ENCODE results near the gene COL25A1.

The COL25A1 gene

DNA sequence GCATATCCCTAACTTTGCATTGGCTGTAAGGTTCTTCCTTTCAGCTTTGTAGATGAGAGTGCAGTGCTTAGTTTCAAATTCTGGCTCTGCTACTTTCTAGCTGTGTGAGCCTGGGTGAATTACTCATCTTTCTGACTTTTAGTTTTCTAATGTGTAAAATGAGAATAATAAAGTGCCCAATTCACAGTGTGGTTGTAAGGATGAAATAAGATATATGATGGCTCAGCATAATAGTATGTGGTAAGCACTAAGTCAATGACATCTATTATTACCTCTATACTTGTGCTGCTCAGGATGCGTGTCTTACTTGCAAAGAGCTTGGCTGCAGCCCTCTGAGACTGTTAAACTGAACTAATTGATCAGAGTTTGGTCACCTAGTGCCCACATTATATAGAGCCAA lies 509.0 kb downstream of the COL25A1 start:
- no peak for DNase-seq

- DNase-seq = no peak
These were observed 513.7 kb downstream of the COL25A1 start for GRCh38 chr4:108788731-108789130.

- DNase-seq = no peak
These were observed 514.7 kb downstream of the COL25A1 start for GRCh38 chr4:108787724-108788123.

- DNase-seq = no peak
These were observed 515.4 kb downstream of the COL25A1 start for GRCh38 chr4:108787106-108787505.

GRCh38 chr4:108786351-108786750 lies 516.1 kb downstream of the COL25A1 start:
- DNase-seq = no peak

GRCh38 chr4:108783665-108784463 lies 518.6 kb downstream of the COL25A1 start:
- DNase-seq = no peak

- peak; percentile 25 to 39 for DNase-seq
These were observed 522.5 kb downstream of the COL25A1 start for GRCh38 chr4:108779958-108780357.

GRCh38 chr4:108777388-108777787 lies 525.1 kb downstream of the COL25A1 start:
- no peak for DNase-seq

DNA sequence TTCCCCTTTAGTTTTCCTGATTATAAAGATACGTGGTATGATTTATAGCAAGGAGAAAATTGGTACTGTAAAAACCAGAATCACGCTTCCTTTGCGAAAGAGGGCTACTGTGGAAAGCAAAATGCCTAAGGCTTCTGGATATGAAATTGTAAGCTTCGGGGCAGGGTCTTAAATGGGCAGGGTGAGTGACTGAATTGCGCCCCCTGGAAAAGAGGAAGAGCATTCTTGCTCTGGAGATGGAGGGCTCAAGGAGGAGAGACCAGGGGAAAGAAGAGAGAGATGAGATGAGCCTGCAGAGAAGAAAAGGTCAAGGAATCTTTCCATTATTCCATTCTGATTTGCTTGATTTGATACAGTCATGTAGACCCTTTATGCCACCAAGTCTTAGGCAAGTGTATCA lies 526.5 kb downstream of the COL25A1 start:
- DNase-seq = no peak

DNA sequence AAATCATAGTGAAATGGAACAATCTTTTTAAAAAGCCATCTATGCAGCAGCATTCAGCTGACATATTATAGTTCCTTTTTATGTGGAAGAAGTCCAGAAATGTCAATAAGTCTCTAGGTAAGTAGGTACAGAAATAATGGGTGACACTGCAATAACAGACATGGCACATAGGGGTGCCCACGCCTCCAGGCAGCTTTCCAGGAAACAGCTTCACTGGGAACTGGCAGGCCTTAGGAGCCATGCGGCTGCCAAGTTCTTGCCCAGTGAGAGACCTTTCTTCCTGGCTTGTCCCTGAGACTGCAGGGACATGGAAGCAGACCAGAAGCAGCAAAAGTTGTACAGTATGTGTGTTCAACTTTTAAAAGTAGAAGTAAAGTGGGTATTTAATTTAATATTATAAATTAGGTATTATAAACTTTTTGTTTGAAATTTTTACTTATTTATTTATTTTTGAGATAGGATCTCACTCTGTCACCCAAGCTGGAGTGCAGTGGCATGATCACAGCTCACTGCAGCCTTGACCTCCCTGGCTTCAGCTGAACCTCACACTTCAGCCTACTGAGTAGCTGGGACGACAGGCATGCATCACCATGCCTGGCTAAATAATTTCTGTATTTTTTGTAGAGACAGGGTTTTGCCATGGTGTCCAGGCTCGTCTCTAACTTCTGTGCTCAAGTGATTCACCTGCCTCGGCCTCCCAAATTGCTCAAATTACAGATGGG lies 527.5 kb downstream of the COL25A1 start:
- no peak for DNase-seq

DNA sequence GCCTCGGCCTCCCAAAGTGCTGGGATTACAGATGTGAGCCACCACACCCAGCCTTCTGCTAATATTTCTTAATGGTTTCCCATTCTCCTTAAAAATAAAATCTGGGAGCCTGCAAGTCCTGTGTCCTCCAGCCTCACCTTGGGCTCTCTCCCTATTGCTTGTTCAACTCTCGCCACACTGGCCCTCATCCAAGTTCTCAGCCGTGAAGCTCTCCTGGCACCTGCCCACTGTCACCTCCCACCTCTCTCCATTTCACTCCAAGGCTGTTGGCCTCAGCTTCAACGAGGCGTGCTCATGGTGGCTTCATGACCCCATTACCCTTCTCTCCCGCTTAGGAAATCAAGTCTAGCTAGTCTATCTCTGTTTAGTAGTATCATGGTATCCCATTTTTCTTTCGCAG lies 530.1 kb downstream of the COL25A1 start:
- DNase-seq = no peak

- no peak for DNase-seq
These were observed 536.4 kb downstream of the COL25A1 start for GRCh38 chr4:108766058-108766457.

DNA sequence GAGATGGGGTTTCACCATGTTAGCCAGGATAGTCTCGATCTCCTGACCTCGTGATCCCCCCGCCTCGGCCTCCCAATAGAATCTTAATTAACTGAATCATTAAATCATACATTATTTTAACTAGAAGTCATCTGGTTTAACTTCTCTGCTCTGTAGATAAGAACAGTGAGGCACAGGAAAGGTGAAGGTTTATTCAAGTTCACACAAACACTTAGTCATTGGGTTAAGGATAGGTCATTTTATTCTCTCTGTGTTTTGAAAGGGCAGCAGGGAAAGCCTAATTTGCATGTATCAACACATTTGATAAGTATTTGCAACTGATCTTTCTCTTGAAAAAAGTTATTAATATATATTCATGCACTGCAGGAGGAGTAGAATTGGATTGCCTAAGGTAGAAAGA lies 538.5 kb downstream of the COL25A1 start:
- DNase-seq = no peak

DNA sequence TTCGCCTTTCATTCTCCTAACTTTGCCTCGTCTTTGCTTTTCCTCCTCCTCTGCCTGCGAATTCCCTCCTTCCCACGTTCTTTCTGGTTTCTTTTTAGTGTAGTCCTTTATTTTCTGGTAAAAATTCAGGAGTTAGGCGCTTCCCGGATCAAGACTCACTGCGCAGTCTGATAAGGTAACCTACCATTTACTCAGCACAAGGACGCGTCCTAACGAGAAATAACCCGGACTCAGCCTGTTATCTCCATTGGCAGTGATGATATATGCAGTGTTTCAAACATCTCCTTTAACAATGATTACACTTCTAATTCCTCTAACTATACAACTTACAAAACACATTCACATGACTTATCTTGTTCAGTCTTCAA lies 539.2 kb downstream of the COL25A1 start:
- DNase-seq = no peak

DNA sequence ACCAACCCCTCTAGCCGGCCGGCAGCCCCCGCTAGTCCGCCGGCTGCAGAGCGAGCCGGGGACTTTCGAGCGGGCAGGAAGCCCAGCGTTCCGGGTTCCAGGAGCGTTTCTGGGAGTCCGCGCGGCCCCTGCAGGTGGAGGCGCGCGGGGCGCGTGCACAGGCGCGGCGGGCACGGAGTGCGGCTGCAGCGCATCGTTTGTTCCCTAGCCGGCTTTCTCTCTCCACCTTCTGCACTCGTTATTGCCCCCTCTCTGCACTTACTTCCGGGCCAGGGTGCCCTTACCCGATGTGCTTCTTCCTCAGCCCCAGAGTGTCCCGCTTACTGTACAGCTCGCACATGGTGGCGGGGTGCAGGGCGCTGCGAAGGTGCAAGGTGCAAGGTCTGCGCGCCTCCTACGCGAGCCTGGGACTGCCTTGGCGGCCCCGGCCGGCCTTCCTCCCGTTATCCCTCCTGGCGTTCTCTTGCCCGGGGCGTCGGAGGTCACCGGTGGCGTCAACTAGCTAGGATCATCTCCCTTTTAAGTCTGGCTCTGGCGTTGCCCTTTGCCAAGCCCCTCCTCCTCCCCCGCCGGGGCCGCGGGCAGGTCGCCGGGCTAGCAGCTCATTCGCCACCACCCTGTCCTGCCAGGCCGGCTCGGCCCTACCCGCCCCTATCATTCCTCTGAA lies 539.8 kb downstream of the COL25A1 start, which contains the start of gene ETNPPL:
ETNPPL (minus strand) TSS at position 495 of the 667 bp plus-strand sequence; CDS start at position 340, 155 bp downstream.
- peak; percentile 25 to 28 for DNase-seq
